K562 (cell line): ENCODE data around the gene ZCCHC24. TPM values are rescaled to one million over a fixed set of nuclear protein-coding genes. Genes with fewer than 3 reads are reported as not detected.
A peak's percentile ranks its signal among the peaks of the same experiment; 100 is the strongest.

ENCODE experiments used
- BCL6 ChIP-seq: fragments of 250-450 bp; sonication (Bioruptor Pico); IDR thresholded peaks from 2 replicates; pipeline ENCODE4 v1.4.0; 2020
- CREB1 ChIP-seq, 2 experiments: sonication (generic) in 1 of 2; formaldehyde crosslinking in 1 of 2; IDR thresholded peaks; 2 replicates each; pipeline versions ENCODE4 v1.6.1 to v1.8.0; 2012 to 2022; ENCODE audit warnings: inconsistent platforms in 1 of 2, mild to moderate bottlenecking in 1 of 2, missing genetic modification reagents in 1 of 2, moderate library complexity in 1 of 2
- EHMT2 ChIP-seq: fragments of 450-650 bp; IDR thresholded peaks from 2 replicates; pipeline ENCODE4 v1.6.1; 2018; ENCODE audit warnings: antibody characterized with exemption
- GABPA ChIP-seq: fragments of 200-800 bp; sonication (Bioruptor generic); conservative IDR thresholded peaks from 2 replicates; pipeline ENCODE4 v1.6.1; 2016; ENCODE audit warnings: low read depth, missing genetic modification characterization, missing compliant biosample characterization
- GABPB2 ChIP-seq: fragments of 250-450 bp; sonication (Bioruptor Pico); conservative IDR thresholded peaks from 2 replicates; pipeline ENCODE4 v1.5.1; 2021; ENCODE audit warnings: mild to moderate bottlenecking
- HMG20A ChIP-seq: fragments of 450-650 bp; formaldehyde crosslinking; conservative IDR thresholded peaks from 2 replicates; pipeline ENCODE4 v1.4.0; 2020; ENCODE audit warnings: mild to moderate bottlenecking, mixed read lengths
- HNRNPL ChIP-seq: fragments of 200-400 bp; formaldehyde crosslinking; IDR thresholded peaks from 2 replicates; pipeline ENCODE4 v1.6.1; 2017; ENCODE audit warnings: low read depth, mild to moderate bottlenecking, low read length
- IFI16 ChIP-seq: fragments of 250-450 bp; sonication (Bioruptor Pico); IDR thresholded peaks from 2 replicates; pipeline ENCODE4 v2.1.2; 2022; ENCODE audit warnings: mild to moderate bottlenecking, inconsistent platforms
- NFIX ChIP-seq: fragments of 250-450 bp; sonication (Bioruptor Pico); IDR thresholded peaks from 2 replicates; pipeline ENCODE4 v1.4.0; 2020; ENCODE audit warnings: low read depth, mild to moderate bottlenecking, moderate library complexity
- PCBP1 ChIP-seq: fragments of 200-400 bp; formaldehyde crosslinking; IDR thresholded peaks from 2 replicates; pipeline ENCODE4 v1.6.1; 2018; ENCODE audit warnings: mild to moderate bottlenecking, low read depth, low read length; ENCODE audit not compliant: poor library complexity, severe bottlenecking
- TBL1XR1 ChIP-seq, 2 experiments: IDR thresholded peaks; 2 replicates each; pipeline ENCODE4 v1.6.1; 2012; ENCODE audit warnings: improper control_type of control experiment in 2 of 2, low read length in 2 of 2, mild to moderate bottlenecking in 1 of 2
- ZNF507 ChIP-seq: conservative IDR thresholded peaks from 2 replicates; pipeline ENCODE4 v1.6.1; 2017; ENCODE audit warnings: missing genetic modification characterization, missing compliant biosample characterization
- ZNF561 ChIP-seq: fragments of 450-650 bp; formaldehyde crosslinking; conservative IDR thresholded peaks from 2 replicates; pipeline ENCODE4 v1.4.0; 2020; ENCODE audit warnings: mild to moderate bottlenecking, moderate library complexity
- polyA plus RNA-seq, 8 experiments: library from polyadenylated mRNA; depleted of rRNA in 4 of 8; stranded (reverse) in 5 of 8; unstranded in 3 of 8; fragments of >200 nt; fragmentation: Nextera tagmentation in 2 of 8; fragmentation: Illumina TruSeq in 1 of 8; extraction: Ambion mirVana in 2 of 8; extraction: Trizol in 1 of 8; gene quantifications; 2 replicates each; pipeline versions ENCODE4 v1.2.1 to v1.2.3, GENCODE V29; 2011 to 2014; ENCODE audit warnings: inconsistent platforms in 1 of 8, missing spikeins in 1 of 8
- total RNA-seq, 7 experiments: library from RNA; depleted of rRNA in 6 of 7; stranded (reverse); fragments of >200 nt in 6 of 7; fragmentation: Illumina TruSeq in 2 of 7; extraction: Trizol in 2 of 7; gene quantifications; 2 replicates each; pipeline versions ENCODE4 v1.2.1 to v1.2.3, GENCODE V29; 2011 to 2021; ENCODE audit warnings: low replicate concordance in 1 of 7
- TF ChIP-seq, protein P1 (sequence below): sonication (generic); formaldehyde crosslinking; IDR thresholded peaks from 2 replicates; pipeline ENCODE4 v1.8.1; 2023; ENCODE audit warnings: mild to moderate bottlenecking, missing genetic modification reagents
- TF ChIP-seq, protein P2 (sequence below): fragments of 450-650 bp; formaldehyde crosslinking; IDR thresholded peaks from 2 replicates; pipeline ENCODE4 v1.4.0; 2020; ENCODE audit warnings: mild to moderate bottlenecking, moderate library complexity
- TF ChIP-seq, protein P3 (sequence below): sonication (generic); formaldehyde crosslinking; IDR thresholded peaks from 2 replicates; pipeline ENCODE4 v1.8.0; 2022; ENCODE audit warnings: mild to moderate bottlenecking, missing genetic modification reagents
- TF ChIP-seq, protein P4 (sequence below): fragments of 250-450 bp; sonication (Bioruptor Pico); IDR thresholded peaks from 2 replicates; pipeline ENCODE4 v1.4.0; 2020

ZCCHC24 gene
- total and polyA plus RNA-seq, 9 of the 15 experiments (the other 6 are each of a cell fraction or from before 2014, with no cell fraction given) = 0.84 to 11.0 (median 4.6) TPM

DNA sequence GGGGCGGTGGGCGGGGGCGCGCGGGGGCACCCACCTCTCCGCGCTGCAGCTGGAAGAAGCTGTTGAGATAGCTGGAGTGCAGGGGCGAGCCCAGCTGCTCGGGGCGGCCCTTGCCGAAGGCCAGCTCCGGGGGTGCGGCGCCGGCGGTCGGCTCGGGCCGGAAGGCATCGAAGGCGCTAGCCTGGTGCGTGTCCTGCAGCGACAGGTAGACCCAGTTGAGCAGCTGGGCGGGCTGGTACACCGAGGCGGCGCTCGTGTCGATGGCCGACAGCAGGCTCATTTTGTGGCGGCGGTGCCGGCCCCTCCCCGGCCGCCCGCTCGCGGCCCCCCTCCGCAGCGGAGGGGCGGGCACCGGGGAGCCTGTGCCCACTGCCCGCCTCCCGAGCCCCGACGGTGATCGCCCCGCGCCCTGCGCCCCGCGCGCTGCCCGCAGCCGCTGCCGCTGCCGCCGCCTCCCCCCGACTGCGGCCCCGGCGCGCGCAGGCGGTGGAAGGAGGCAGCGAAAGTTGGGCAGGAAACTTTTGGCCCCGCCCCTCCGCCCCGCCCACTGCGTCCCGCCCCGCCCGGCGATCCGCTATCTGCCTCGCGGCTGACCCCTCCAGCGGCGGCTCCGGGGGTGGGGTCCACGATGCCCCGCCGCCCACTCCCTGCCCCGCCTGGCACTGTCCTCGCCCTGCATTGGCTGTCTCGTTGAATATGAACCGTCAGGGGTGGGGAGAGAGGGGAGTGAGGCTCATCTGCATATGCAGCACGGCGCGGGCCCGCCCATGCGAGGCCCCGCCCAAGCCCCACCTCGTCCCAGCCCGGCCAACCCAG, at the start of gene ZCCHC24 (continued):
- TF ChIP-seq, protein P1, sequence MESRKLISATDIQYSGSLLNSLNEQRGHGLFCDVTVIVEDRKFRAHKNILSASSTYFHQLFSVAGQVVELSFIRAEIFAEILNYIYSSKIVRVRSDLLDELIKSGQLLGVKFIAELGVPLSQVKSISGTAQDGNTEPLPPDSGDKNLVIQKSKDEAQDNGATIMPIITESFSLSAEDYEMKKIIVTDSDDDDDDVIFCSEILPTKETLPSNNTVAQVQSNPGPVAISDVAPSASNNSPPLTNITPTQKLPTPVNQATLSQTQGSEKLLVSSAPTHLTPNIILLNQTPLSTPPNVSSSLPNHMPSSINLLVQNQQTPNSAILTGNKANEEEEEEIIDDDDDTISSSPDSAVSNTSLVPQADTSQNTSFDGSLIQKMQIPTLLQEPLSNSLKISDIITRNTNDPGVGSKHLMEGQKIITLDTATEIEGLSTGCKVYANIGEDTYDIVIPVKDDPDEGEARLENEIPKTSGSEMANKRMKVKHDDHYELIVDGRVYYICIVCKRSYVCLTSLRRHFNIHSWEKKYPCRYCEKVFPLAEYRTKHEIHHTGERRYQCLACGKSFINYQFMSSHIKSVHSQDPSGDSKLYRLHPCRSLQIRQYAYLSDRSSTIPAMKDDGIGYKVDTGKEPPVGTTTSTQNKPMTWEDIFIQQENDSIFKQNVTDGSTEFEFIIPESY = no peak
- TF ChIP-seq TBL1XR1 (IDR thresholded peaks at IDR 0.05; ENCODE audit: low read length in 2 of 2) (no peak), HMG20A (CRISPR knock-in tag) (no peak), GABPB2 (CRISPR knock-in tag) (no peak), GABPA (tag) (no peak), NFIX (CRISPR knock-in tag) (no peak), PCBP1 (no peak), ZNF561 (CRISPR knock-in tag) (no peak), ZNF507 (tag) (no peak), EHMT2 (no peak), IFI16 (CRISPR knock-in tag) (no peak), HNRNPL (peak; percentile 80; the same call in 1 of the 2 replicates), CREB1 (IDR thresholded peaks at IDR 0.05) (peak; percentile 47; the same call in 1 of the 2 replicates), CREB1 (CRISPR knock-in tag; IDR thresholded peaks at IDR 0.05) (0 out of 2 replicates have a peak, but pooled peaks have one; percentile 42), BCL6 (CRISPR knock-in tag) (no peak)
- TF ChIP-seq, protein P2, sequence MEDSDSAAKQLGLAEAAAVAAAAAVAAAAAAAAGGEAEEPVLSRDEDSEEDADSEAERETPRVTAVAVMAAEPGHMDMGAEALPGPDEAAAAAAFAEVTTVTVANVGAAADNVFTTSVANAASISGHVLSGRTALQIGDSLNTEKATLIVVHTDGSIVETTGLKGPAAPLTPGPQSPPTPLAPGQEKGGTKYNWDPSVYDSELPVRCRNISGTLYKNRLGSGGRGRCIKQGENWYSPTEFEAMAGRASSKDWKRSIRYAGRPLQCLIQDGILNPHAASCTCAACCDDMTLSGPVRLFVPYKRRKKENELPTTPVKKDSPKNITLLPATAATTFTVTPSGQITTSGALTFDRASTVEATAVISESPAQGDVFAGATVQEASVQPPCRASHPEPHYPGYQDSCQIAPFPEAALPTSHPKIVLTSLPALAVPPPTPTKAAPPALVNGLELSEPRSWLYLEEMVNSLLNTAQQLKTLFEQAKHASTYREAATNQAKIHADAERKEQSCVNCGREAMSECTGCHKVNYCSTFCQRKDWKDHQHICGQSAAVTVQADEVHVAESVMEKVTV = no peak
- TF ChIP-seq, protein P3, sequence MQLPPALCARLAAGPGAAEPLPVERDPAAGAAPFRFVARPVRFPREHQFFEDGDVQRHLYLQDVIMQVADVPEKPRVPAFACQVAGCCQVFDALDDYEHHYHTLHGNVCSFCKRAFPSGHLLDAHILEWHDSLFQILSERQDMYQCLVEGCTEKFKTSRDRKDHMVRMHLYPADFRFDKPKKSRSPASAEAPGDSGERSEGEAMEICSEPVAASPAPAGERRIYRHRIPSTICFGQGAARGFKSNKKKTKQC (CRISPR knock-in tag) = no peak
- TF ChIP-seq, protein P4, sequence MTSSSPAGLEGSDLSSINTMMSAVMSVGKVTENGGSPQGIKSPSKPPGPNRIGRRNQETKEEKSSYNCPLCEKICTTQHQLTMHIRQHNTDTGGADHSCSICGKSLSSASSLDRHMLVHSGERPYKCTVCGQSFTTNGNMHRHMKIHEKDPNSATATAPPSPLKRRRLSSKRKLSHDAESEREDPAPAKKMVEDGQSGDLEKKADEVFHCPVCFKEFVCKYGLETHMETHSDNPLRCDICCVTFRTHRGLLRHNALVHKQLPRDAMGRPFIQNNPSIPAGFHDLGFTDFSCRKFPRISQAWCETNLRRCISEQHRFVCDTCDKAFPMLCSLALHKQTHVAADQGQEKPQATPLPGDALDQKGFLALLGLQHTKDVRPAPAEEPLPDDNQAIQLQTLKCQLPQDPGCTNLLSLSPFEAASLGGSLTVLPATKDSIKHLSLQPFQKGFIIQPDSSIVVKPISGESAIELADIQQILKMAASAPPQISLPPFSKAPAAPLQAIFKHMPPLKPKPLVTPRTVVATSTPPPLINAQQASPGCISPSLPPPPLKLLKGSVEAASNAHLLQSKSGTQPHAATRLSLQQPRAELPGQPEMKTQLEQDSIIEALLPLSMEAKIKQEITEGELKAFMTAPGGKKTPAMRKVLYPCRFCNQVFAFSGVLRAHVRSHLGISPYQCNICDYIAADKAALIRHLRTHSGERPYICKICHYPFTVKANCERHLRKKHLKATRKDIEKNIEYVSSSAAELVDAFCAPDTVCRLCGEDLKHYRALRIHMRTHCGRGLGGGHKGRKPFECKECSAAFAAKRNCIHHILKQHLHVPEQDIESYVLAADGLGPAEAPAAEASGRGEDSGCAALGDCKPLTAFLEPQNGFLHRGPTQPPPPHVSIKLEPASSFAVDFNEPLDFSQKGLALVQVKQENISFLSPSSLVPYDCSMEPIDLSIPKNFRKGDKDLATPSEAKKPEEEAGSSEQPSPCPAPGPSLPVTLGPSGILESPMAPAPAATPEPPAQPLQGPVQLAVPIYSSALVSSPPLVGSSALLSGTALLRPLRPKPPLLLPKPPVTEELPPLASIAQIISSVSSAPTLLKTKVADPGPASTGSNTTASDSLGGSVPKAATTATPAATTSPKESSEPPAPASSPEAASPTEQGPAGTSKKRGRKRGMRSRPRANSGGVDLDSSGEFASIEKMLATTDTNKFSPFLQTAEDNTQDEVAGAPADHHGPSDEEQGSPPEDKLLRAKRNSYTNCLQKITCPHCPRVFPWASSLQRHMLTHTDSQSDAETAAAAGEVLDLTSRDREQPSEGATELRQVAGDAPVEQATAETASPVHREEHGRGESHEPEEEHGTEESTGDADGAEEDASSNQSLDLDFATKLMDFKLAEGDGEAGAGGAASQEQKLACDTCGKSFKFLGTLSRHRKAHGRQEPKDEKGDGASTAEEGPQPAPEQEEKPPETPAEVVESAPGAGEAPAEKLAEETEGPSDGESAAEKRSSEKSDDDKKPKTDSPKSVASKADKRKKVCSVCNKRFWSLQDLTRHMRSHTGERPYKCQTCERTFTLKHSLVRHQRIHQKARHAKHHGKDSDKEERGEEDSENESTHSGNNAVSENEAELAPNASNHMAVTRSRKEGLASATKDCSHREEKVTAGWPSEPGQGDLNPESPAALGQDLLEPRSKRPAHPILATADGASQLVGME (CRISPR knock-in tag) = no peak
